Posterior vena cava (tissue), 2 donors: ENCODE measurements around the gene GPR63. TPM values are rescaled to one million over a fixed set of nuclear protein-coding genes. Genes with fewer than 3 reads are reported as not detected.
"Not testable (repeated sequence)": the region's sequence is repeated elsewhere in the genome, so short reads cannot be mapped to it uniquely, and the experiment has no call there.

Experiments used
- DNase-seq: peaks from one replicate; pipeline ENCODE4 v3.0.0-alpha.2; 2020; ENCODE audit warnings: low spot score
- intact Hi-C, 2 donors: fragments of 100-400 bp; cut with DNase I; formaldehyde crosslinking; loops; one replicate each; pipeline versions ENCODE4 v1.14.1 to v1.14.2; 2022 to 2023
- long read RNA-seq, 2 donors: library from polyadenylated mRNA; unstranded; transcript quantifications; one replicate each; pipeline ENCODE4 v2.0.0, GENCODE V29; 2020 to 2021
- total RNA-seq, 2 donors: library from RNA; stranded (reverse); fragmentation: NEBNext Ultra II Directional; extraction: Animal tissue kit (Norgen Biotek cat#: 25700); gene quantifications; one replicate each; pipeline ENCODE4 v1.2.1, GENCODE V29; 2021
- donor health status: DM: yes; HTN: yes; CAD: no.
- donor health status: DM: yes; HTN: yes; CAD: no.

GPR63 gene, protein sequence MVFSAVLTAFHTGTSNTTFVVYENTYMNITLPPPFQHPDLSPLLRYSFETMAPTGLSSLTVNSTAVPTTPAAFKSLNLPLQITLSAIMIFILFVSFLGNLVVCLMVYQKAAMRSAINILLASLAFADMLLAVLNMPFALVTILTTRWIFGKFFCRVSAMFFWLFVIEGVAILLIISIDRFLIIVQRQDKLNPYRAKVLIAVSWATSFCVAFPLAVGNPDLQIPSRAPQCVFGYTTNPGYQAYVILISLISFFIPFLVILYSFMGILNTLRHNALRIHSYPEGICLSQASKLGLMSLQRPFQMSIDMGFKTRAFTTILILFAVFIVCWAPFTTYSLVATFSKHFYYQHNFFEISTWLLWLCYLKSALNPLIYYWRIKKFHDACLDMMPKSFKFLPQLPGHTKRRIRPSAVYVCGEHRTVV
- under 1 TPM; 0.56 to 0.90 TPM for total RNA-seq
- long read RNA-seq, donor 1, full-length matches to known transcripts: 1 of 1 reads
- long read RNA-seq, donor 1, partial matches to known transcripts: 0 of 1 reads
- long read RNA-seq, donor 1, other reads (novel, unspliced or antisense): 0 of 1 reads
- long read RNA-seq, donor 2, partial matches to known transcripts: 0 of 1 reads
- long read RNA-seq, donor 2, other reads (novel, unspliced or antisense): 1 of 1 reads

DNA sequence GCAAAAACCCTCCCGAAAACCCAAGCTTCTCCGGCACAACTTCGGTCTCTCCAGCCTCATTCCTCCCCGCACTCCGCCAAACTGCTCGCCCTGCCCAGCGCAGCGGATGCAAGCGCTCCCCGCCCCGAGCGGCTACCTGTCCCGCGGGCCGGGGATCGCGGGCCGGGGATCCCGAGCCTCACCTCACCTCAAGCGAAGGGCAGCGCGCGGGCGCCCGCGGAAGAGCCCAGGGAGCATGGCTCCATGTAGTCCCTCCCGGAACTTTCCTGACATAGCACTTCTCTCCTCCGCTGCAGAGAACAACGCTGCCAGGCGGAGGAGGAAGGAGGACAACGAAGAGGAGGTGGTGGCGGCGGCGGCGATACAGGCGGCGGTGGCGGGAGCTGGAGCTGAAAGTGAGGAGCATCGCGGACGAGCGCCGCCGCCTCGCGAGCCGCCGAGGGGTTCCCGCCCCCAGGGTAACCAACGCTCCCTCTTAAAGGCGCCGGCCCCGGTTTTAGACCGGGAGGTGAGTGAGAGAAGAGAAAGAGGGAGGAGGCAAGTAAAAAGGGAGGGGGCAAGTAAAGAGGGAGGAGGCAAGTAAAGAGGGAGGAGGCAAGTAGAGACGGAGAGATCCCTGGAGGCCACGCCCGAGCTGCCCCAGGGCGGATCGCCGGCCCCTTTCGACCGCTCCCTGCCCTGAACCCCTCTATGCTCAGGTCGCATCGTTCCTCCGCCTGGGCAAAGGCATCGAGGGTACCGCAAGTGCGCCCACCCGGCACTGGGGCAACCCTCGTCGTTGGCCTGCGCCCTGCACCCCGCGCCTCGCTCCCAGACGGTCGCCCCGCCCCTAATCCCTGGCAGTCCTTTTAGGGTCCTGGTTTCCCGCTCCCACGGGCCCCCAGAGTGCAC lies at the start of gene GPR63:
GPR63 (minus strand) TSS at position 397 of the 891 bp plus-strand sequence. CDS start 37,746 bp downstream, outside the sequence.
- intact Hi-C loops: no loop called here
- DNase-seq: peak; percentile 89

DNA sequence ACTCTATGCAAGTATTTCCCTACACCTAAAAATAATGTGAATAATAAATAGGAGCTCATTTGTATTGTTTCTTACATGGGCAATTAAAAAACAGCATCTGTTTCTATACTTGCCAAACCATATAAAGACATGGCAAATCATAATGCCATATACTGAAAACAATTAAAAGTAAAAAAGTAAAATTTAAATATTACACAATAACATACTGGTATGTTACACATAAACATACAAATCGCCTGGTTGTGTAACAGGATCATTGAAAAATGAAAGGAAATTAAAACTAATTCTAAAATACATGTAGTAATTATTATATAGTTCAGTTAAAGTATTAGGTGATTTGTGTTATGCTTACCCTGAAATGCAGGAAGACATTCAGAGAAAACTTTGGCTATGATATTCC lies 49.2 kb upstream of the GPR63 start:
- intact Hi-C loops: no loop called here
- no peak for DNase-seq

DNA sequence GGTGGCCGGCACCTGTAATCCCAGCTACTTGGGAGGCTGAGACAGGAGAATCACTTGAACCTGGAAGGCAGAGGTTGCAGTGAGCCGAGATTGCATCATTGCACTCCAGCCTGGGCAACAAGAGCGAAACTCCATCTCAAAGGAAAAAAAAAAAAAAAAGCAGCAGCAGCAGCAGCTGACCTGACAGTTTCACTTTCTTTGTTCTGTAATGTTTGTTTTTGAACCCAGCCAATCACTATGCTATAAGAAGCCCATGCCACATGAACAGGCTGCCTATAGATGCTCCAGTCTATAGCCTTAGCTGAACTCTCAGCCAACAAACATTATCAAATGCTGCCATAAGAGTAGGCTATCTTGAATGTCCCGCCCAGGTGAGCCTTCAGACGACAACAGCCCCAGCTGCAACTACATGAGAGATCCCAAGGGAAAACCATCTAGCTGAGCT lies 47.9 kb upstream of the GPR63 start:
- intact Hi-C loops, DNase-seq: not testable (repeated sequence)

DNA sequence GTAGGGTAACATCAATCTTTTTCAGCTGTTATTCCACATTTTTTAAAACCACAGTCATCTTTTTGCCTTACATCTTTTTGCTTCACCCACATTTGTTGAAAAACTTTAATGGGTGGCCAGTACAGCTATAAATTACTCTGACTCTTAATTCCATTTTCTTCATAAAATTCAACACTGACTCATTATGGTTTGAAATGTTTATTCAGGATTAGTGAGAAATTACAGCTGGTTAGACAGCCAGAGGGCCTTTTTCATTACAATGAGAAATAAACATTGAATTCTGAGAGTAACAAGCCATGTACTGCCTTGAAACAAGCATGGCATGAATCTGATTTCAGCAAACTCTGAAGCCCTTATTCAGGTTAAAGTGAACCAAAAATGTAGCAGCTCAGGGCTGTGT lies 40.9 kb upstream of the GPR63 start:
- no peak for DNase-seq
- intact Hi-C loops: no loop called here

DNA sequence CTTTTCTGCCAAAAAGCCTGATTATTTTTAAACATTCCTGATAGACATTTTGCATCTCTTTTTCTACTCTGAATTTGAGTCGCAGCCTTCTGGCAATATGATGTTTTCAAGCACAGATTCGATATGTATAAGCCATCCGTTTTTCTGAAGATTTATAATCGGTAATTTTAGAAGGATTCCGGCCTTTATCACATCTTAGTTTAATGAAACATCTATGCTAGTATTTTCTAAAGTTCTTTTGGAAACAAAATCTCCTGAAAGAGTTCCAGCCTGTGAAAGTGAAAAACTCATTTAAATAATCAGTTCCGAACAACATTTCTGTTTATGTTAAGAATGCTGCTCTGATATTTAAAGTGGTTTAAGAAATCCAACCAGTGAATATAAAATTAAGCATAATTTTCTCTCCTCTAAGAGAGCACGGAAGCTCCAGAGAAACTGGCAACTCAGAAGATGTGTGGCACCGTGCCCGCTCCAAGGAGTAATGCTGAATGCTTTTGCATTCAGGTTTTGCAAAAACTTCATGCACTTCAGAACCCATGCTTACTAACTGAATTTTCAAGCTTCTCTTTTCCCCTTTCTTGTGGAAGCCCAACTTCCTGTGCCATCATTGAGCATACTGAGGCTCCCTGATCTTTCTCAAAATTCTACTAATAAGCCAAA lies 39.7 kb upstream of the GPR63 start:
- intact Hi-C loops: no loop called here
- no peak for DNase-seq

DNA sequence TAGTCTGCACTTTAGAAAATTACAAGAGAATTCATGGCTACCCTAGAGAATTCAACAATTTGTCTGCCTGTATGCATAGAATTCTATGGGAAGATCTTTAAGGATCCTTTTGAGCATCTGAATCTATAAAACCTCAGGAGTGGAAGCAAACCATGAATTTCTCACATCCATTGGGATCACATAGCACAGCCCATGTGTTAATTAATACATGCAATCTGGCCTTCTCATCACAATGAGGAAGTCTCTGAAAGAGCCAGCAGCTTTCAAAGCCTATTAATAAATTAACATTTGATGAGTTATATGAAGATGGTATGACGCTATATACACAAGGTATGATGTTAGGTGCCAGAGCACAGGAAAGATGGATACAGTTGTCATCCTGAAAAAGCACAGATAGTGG lies 35.7 kb upstream of the GPR63 start:
- no peak for DNase-seq
- intact Hi-C loops: no loop called here

DNA sequence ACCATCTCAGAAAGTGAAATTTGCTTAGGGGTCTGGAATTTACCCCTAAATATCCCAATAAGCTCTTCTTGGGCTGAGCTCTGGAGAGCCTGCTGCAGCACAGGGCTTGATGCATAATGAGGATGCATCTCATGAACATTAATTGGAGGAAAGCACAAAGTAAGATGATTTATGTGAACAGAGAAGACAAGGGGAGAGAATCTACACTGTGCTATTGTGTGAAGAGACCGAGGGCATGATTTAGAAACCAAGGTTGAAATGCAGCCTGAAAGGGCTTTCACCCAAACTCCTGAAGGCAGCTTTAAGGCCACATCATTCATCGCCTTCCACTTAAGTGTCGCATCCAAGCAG lies 27.8 kb upstream of the GPR63 start:
- no peak for DNase-seq
- intact Hi-C loops: no loop called here

DNA sequence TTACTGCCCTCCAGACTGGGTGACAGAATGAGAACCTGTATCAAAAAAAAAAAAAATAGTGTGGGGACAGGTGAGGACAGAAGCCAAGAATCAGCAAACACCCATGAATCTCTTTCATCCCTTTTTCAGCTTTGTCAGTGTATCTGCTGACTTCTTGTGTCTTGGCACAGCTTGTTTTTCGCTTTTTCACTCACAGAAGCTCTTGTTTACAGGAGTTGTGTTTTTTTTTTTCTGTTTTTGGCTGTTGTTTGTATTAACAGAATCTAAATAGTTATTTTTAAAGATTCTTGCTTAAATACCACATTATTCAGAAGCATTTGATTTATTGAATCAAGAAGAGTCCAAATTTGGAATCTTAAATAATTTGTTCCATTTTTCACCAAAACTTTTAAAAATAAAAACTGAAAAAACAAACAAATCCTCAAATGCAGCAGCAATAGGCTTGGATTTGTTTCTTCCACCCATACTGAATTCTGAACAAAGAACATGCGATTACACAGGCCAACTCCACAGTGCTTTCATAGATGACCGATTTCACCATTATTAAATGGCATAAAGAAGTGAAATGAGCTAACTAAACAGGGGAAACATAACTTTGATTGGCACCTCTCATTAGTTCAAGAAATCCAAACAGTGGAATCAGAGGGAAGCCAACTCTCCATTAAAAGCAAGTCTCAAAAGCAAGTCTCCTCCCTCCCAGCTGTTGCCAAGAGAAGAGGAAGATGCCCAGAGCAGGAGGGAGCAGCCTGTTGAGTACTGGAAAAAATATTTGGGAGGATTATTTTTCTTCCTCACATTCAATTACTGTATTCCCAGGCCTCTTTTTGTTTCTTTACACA lies 27.2 kb upstream of the GPR63 start:
- no peak for DNase-seq
- intact Hi-C loops: no loop called here

DNA sequence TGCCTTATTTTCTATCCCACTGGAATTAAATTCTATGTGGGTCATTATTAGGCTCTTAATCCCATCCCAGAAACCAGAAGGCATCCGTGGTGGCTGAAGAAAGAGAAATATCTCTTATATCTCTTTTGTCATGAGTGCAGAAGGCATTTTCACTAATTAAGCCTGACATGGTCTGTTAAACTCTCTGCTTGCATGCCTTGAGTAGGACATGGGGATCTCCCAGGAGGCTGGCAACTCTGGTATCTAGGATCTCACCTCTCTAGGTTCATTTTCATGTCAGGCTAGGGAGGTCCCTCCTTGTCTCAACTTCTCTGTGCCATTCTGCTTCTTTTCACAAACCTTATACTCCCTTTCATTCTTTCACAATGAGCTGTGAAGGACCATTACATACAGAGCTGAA lies 25.3 kb upstream of the GPR63 start:
- intact Hi-C loops: no loop called here
- no peak for DNase-seq

DNA sequence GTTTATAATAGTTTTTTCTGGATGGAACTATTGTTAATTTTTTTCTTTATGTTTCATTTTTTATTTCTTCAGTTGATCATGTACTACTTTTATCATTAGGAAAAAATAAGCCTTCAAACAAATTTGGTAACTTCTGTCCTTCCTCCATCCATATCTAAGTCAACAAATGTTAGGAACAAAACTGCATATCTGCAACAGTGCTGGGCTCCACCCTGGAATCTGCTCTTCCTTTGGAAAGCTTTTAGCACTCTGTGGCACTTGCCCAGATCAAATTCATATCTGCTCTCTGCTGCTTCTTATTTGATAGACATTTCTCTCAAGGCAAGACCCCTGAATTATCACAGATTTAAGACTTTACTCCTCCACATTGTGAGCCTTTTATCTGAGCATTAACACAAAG lies 24.3 kb upstream of the GPR63 start:
- DNase-seq: no peak
- intact Hi-C loops: no loop called here

DNA sequence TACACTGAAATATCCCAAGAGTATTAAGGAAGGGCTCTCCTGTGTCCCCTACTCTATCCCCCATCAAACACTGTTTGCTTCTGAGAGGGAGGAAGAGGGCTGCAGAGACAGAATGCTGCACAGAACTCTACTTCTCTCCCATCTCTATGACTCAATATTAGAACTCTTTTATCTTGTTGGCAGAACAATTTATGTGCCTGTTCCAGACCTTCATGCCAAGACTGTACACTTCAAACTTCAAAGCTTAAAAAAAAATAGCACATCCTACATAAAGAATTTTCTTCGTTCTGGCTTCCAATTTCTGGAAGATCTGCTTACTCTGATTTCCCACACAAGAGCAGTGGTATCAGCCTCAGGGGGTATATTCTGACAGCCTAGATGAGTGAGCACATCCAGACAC lies 19.6 kb upstream of the GPR63 start:
- no peak for DNase-seq
- intact Hi-C loops: no loop called here

DNA sequence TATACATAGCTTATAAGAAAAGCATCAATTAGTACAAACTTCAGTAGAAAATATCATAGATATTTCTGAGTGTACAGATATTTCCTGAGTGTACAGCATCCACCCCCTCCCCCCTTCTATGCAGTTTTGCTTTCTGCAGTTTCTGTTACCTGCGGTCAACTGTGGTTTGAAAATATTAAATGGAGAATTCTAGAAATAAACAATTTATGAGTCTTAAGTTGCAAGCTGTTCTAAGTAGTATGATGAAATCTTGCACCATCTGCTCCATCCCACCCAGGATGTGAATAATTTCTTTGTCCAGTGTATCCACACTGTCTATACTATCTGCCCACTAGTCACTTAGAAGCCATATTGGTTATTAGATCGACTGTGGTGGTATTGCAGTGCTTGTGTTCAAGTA lies 15.8 kb upstream of the GPR63 start:
- DNase-seq: no peak
- intact Hi-C loops: no loop called here

DNA sequence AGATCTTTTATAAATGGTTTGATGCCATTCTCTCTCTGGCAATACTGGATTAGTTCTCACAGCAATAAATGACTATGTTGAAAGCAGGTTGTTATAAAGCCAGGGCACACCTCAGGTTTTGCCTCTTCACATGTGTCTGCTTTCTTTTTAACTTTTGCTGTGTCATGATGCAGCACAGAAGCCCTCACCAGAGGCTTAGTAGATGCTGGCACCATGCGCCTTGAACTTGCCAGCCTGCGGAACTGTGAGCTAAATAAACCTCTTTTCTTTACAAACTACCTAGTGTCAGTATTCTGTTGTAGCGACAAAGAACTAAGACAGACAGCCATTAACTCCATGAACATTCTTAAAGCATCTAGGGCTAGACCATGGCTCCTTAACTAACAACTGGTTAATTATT lies 15.3 kb upstream of the GPR63 start:
- no peak for DNase-seq
- intact Hi-C loops: no loop called here

DNA sequence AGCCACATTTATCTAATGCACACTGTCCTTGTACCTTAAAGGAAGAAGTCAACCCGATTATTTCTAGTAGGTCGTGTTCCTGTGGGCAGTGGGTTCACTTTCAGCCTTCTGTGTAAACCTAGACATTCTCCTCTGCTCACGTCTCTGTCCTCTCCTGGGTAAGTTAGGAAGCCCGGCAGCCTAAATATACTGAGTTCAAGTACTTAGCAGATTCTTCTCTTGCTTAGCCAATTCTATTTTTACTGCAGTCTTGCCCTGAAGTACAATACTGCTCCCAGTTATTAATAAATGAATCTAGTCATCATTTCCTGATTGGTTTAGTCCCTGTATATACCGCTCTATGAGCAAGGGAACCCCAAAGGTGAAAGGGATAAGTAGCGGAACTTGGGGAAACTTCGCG lies 14.6 kb upstream of the GPR63 start:
- no peak for DNase-seq
- intact Hi-C loops: no loop called here

DNA sequence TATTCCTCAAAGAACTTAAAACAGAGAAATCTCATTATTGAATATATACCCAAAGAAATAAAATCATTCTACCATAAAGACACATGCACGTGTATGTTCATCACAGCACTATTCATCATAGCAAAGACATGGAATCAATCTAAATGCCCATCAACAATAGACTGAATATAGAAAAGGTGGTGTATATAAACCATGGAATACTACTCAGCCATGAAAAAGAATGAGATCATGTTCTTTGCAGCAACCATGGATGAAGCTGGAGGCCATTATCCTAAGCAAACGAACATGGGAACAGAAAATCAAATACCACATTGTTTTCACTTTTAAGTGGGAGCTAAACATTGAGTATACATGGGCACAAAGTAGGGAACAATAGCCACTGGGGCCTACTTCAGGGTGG lies 12.3 kb upstream of the GPR63 start:
- DNase-seq: no peak
- intact Hi-C loops: no loop called here

DNA sequence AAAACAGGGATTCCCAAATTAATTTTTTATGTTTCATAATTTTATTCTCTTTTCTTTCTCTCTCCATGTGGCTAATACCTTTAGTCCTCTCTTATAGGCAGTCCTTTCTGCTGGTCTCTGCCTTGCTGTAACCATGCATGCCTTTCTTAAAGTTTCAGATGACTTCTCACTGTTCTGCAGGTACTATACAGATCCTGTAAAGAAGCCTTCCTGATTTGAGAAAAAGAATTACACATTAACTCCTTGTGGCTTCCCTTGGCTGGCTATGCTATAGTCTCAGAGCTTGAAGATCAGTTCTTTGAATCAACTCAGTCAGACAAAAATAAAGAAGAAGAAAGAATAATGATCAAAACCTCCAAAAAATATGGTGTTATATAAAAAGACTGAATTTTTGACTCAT lies 7.3 kb upstream of the GPR63 start:
- no peak for DNase-seq

DNA sequence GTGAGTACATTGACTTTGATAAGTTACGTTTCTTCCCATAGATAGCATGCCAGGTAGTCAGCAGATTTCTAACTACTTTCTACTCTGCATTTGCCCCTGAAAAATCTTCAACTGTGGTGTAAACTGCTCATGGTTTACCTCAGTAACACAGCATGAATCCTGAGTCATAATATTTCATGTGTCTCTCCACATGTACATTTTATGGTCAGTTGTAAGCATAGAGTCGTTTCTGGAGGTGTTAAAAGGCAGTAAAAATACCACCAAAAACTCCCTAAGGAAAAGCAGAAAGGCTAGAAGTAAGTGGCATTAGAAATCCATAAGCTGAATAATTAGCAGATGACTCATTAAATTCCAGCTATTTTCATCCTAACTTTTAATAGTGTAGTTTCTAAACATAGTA lies 4.1 kb upstream of the GPR63 start:
- DNase-seq: no peak

More for the DNA sequence above, 7.3 kb upstream of the GPR63 start:
- intact Hi-C loops: no loop called here

DNA sequence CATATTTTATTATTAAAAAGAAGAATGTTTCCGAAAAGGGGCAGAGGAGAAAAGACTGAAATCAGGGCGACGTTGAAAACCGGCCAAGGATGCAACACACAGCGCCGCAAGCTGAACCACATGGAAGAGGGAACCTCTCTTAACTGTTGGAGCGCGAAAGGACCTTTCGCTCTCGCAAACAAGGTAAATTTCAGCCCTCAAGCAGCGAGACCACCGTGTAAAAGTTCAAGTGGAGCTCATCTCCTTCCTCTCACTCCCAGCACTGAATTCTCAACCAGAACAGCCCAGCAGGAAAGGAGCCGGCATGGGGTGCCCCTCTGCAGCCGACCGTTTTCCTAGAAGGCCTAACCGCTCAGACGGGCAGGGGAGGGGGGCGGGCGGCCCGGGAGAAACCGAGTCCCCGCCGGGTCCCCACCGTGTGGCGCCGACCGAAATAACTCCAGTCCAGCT lies 621 bp downstream of the GPR63 start:
- intact Hi-C loops: no loop called here
- no peak for DNase-seq

More for the DNA sequence above, 4.1 kb upstream of the GPR63 start:
- intact Hi-C loops: no loop called here

DNA sequence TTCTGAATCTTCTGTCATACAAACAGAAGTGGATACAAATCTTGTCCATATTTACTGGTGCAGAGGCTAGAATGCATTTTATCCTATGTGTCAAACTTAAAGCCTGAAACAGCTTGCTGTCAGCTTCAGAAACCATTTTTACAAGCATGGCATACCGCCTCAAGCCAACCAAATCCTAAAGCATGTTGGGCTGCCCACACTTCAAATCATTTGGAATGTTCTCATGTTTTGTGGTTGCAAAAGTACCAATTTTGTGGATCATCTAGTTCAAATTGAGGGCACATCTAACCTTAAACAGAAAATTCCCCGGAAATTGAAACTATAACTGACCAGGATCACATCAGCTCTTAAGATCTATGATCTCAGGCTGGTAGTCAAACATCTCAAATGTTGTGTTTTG lies 3.2 kb downstream of the GPR63 start:
- DNase-seq: no peak
- intact Hi-C loops: no loop called here
